Hepatocyte (in vitro differentiated cells): ENCODE results near the gene KLHL36. TPM values are rescaled to one million over a fixed set of nuclear protein-coding genes. Genes with fewer than 3 reads are reported as not detected.

Source experiments
- DNase-seq: peaks from one replicate; pipeline ENCODE4 v3.0.0-alpha.2; 2016; ENCODE audit warnings: low spot score
- H2AFZ ChIP-seq: fragments of 200-600 bp; sonication (generic); 2 replicates; pipeline ENCODE4 v1.6.0; 2016; ENCODE audit warnings: antibody characterized with exemption, mild to moderate bottlenecking
- H3K27ac ChIP-seq: fragments of 200-600 bp; sonication (generic); 2 replicates; pipeline ENCODE4 v1.5.1; 2016; ENCODE audit warnings: mild to moderate bottlenecking
- H3K27me3 ChIP-seq: fragments of 200-600 bp; sonication (generic); 2 replicates; pipeline ENCODE4 v1.6.1; 2016
- H3K36me3 ChIP-seq: fragments of 200-600 bp; sonication (generic); replicated peaks from 2 replicates; pipeline ENCODE4 v1.5.1; 2016; ENCODE audit warnings: low read depth; ENCODE audit not compliant: insufficient read depth
- H3K4me1 ChIP-seq: fragments of 200-600 bp; sonication (generic); 2 replicates; pipeline ENCODE4 v1.5.1; 2016; ENCODE audit warnings: mild to moderate bottlenecking, moderate library complexity; ENCODE audit not compliant: insufficient read depth
- H3K4me2 ChIP-seq: fragments of 200-600 bp; sonication (generic); 2 replicates; pipeline ENCODE4 v1.6.0; 2016
- H3K4me3 ChIP-seq: fragments of 200-600 bp; sonication (generic); 2 replicates; pipeline ENCODE4 v1.5.1; 2016; ENCODE audit warnings: mild to moderate bottlenecking
- H3K79me2 ChIP-seq: fragments of 200-600 bp; sonication (generic); 2 replicates; pipeline ENCODE4 v1.6.0; 2017; ENCODE audit warnings: mild to moderate bottlenecking
- H3K9me2 ChIP-seq: fragments of 200-600 bp; sonication (generic); replicated peaks from 2 replicates; pipeline ENCODE4 v1.6.0; 2017; ENCODE audit warnings: mild to moderate bottlenecking; ENCODE audit not compliant: insufficient read depth
- H3K9me3 ChIP-seq: fragments of 200-600 bp; sonication (generic); 2 replicates; pipeline ENCODE4 v1.5.1; 2016; ENCODE audit warnings: low read depth, mild to moderate bottlenecking
- H4K20me1 ChIP-seq: fragments of 200-600 bp; sonication (generic); 2 replicates; pipeline ENCODE4 v1.6.0; 2016; ENCODE audit warnings: mild to moderate bottlenecking; ENCODE audit not compliant: insufficient read depth, poor library complexity, severe bottlenecking
- CTCF ChIP-seq: fragments of 200-600 bp; sonication (generic); IDR thresholded peaks from 2 replicates; pipeline ENCODE4 v1.5.1; 2016; ENCODE audit warnings: antibody characterized with exemption, mild to moderate bottlenecking; ENCODE audit not compliant: poor library complexity
- EZH2 ChIP-seq: fragments of 200-600 bp; sonication (generic); IDR thresholded peaks from 2 replicates; pipeline ENCODE4 v1.6.1; 2016; ENCODE audit warnings: antibody characterized with exemption, mild to moderate bottlenecking, borderline replicate concordance
- EZH2phosphoT487 ChIP-seq: fragments of 200-600 bp; sonication (generic); IDR thresholded peaks from one replicate; pipeline ENCODE4 v1.6.1; 2018; ENCODE audit warnings: antibody characterized with exemption, mild to moderate bottlenecking, low read depth, moderate library complexity; ENCODE audit not compliant: unreplicated experiment, severe bottlenecking
- WGBS: methylation state at CpG from one replicate; pipeline ENCODE4 v1.1.6; 2016; ENCODE audit warnings: low lambda C conversion rate; ENCODE audit errors: missing lambda C conversion rate; 5-methylcytosine and 5-hydroxymethylcytosine counted together
- polyA plus RNA-seq: library from polyadenylated mRNA; unstranded; fragments of >200 nt; fragmentation: Nextera tagmentation; extraction: Ambion mirVana; gene quantifications from 2 replicates; pipeline ENCODE4 v1.2.1, GENCODE V29; 2016
- total RNA-seq: library from RNA; depleted of rRNA; stranded (reverse); fragments of >200 nt; gene quantifications from 2 replicates; pipeline ENCODE4 v1.2.3, GENCODE V29; 2014

KLHL36 gene
- total and polyA plus RNA-seq, 2 experiments from 2014 or later, result 24.4 to 50.5 TPM

GRCh38 chr16:84659656-84660300, 11.5 kb downstream of the KLHL36 start:
- Histone ChIP-seq H3K9me2 (no peaks in the 10 kb centered on the region), H2AFZ (no peak overlapping the region), H3K27me3 (no peaks in the 10 kb centered on the region), H3K4me2 (no peak overlapping the region), H3K4me1 (no peaks in the 10 kb centered on the region), H3K27ac (no peak overlapping the region), H3K9me3 (no peaks in the 10 kb centered on the region), H3K36me3 (no peaks in the 10 kb centered on the region), H3K79me2 (peaks cover 4% of the 10 kb centered on the region), H3K4me3 (no peak overlapping the region), H4K20me1 (no peaks in the 10 kb centered on the region)
- DNase-seq, result no peak
- no peak for TF ChIP-seq CTCF
- no peak for TF ChIP-seq EZH2
- no peak for TF ChIP-seq EZH2phosphoT487
- WGBS, result 95% methylated on average over 27 of the region's 27 CpGs

- H3K27me3 ChIP-seq, result no peaks in the 10 kb centered on the region
- H3K27ac ChIP-seq, result no peak overlapping the region
- DNase-seq, result no peak
- H3K79me2 ChIP-seq, result peaks cover under 1% of the 10 kb centered on the region
- WGBS, result 93% methylated on average over 7 of the region's 7 CpGs
- H3K9me2 ChIP-seq, result no peaks in the 10 kb centered on the region
- no peak for TF ChIP-seq EZH2phosphoT487
- no peak for TF ChIP-seq CTCF
- TF ChIP-seq EZH2, result no peak
- H3K4me3 ChIP-seq, result no peak overlapping the region
- no peak overlapping the region for H2AFZ ChIP-seq
- H3K4me2 ChIP-seq, result no peak overlapping the region
- H3K36me3 ChIP-seq, result no peaks in the 10 kb centered on the region
- H3K4me1 ChIP-seq, result no peaks in the 10 kb centered on the region
- H3K9me3 ChIP-seq, result no peaks in the 10 kb centered on the region
- H4K20me1 ChIP-seq, result no peaks in the 10 kb centered on the region
These were observed 12.7 kb downstream of the KLHL36 start for GRCh38 chr16:84660973-84661372.

- DNase-seq, result no peak
- Histone ChIP-seq H3K9me2 (no peaks in the 10 kb centered on the region), H3K4me2 (no peak overlapping the region), H4K20me1 (no peaks in the 10 kb centered on the region), H3K9me3 (no peaks in the 10 kb centered on the region), H3K36me3 (no peaks in the 10 kb centered on the region), H3K27me3 (no peaks in the 10 kb centered on the region), H3K4me3 (no peak overlapping the region), H3K27ac (no peak overlapping the region), H3K79me2 (no peaks in the 10 kb centered on the region), H3K4me1 (no peaks in the 10 kb centered on the region), H2AFZ (no peak overlapping the region)
- 96% methylated on average over 51 of the region's 51 CpGs for WGBS
- TF ChIP-seq EZH2 (no peak), EZH2phosphoT487 (no peak), CTCF (no peak)
These were observed 13.2 kb downstream of the KLHL36 start for GRCh38 chr16:84661418-84662060.
